Fibroblast of peridontal ligament (primary cell): ENCODE results near the gene FAM32A.
"Not testable (repeated sequence)": the region's sequence is repeated elsewhere in the genome, so short reads cannot be mapped to it uniquely, and the experiment has no call there.

Experiments
- DNase-seq: peaks from one replicate; pipeline ENCODE4 v3.0.0-alpha.2; 2010; ENCODE audit errors: extremely low read depth

Gene FAM32A

GRCh38 chr19:16164222-16164890 is 20.9 kb upstream of the FAM32A start:
- DNase-seq, result no peak

GRCh38 chr19:16166417-16166816 is 18.8 kb upstream of the FAM32A start:
- DNase-seq, result no peak

- no peak for DNase-seq
Measured at GRCh38 chr19:16167055-16167454, 18.2 kb upstream of the FAM32A start.

- no peak for DNase-seq
Measured at GRCh38 chr19:16168465-16169081, 16.6 kb upstream of the FAM32A start.

GRCh38 chr19:16170134-16170533 is 15.1 kb upstream of the FAM32A start:
- DNase-seq, result no peak

- DNase-seq, result no peak
Measured at GRCh38 chr19:16175954-16176353, 9.3 kb upstream of the FAM32A start.

GRCh38 chr19:16178866-16179265 is 6.3 kb upstream of the FAM32A start:
- DNase-seq, result not testable (repeated sequence)

- peak; percentile 92 for DNase-seq
Measured at GRCh38 chr19:16180611-16181010, 4.6 kb upstream of the FAM32A start.

- DNase-seq, result no peak
Measured at GRCh38 chr19:16184665-16185122, 516 bp upstream of the FAM32A start.

GRCh38 chr19:16185768-16186123 is 536 bp downstream of the FAM32A start:
- DNase-seq, result peak; percentile 52

GRCh38 chr19:16188521-16188920 is 3.3 kb downstream of the FAM32A start:
- DNase-seq, result no peak

- no peak for DNase-seq
Measured at GRCh38 chr19:16190198-16190597, 5.0 kb downstream of the FAM32A start.

- no peak for DNase-seq
Measured at GRCh38 chr19:16190736-16191135, 5.5 kb downstream of the FAM32A start.

- no peak for DNase-seq
Measured at GRCh38 chr19:16191216-16191908, 6.2 kb downstream of the FAM32A start.

GRCh38 chr19:16193466-16193865 is 8.3 kb downstream of the FAM32A start:
- no peak for DNase-seq

GRCh38 chr19:16197188-16197621 is 12.0 kb downstream of the FAM32A start:
- peak; percentile 98 for DNase-seq

- peak; percentile 97 for DNase-seq
Measured at GRCh38 chr19:16197622-16198369, 12.6 kb downstream of the FAM32A start, which contains the start of gene AP1M1. AP1M1 (plus strand) TSS chr19:16197911; CDS start chr19:16198027, 116 bp downstream.

GRCh38 chr19:16198370-16198651 is 13.1 kb downstream of the FAM32A start:
- no peak for DNase-seq

GRCh38 chr19:16199275-16199932 is 14.2 kb downstream of the FAM32A start:
- no peak for DNase-seq

- peak; percentile 46 for DNase-seq
Measured at GRCh38 chr19:16200038-16201010, 15.1 kb downstream of the FAM32A start.

GRCh38 chr19:16201011-16201391 is 15.8 kb downstream of the FAM32A start:
- DNase-seq, result no peak
